Measurements from ENCODE around the gene SMARCE1.

Gene SMARCE1

DNA sequence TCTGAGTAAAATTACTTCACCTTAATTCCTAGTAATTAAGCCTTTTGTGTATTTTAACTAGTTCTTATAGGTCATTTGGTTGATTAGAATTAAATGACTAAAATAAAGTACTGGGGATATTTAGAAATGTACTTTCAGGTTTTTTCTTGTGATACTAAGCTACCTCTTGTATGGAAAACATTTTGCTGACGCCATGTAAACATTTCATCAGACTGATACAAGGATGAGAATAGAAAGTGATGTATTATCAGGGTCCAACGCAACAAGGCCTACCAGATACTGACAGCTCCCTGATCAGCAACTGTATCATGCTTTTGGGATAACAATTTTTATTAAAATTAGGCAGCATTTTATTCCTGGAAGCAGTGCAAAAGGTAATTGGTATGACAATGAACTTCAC, 1.7 kb downstream of the SMARCE1 start:
- no peak for DNase-seq (ENCODE audit: low read depth in 3 of 3)

DNA sequence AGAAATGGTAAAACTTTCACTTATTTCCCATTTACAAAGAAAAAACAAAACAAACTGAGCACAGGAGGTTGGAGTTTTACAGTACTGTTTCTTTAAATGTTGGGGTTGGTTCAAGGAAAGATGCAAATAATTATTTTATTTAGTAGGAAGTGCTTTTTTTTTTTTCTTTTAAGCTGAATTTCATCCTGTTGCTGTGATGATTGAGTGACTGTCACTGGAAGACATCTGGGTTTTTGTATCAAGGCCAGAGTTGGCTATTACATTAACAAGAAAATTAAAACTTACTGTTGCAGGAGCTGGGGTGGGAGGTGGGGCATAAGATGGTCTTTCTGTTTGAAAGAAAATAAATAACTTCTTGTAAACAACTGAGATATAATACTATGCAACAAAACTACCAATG, 2.3 kb downstream of the SMARCE1 start:
- DNase-seq (ENCODE audit: low read depth in 3 of 3): no peak

DNA sequence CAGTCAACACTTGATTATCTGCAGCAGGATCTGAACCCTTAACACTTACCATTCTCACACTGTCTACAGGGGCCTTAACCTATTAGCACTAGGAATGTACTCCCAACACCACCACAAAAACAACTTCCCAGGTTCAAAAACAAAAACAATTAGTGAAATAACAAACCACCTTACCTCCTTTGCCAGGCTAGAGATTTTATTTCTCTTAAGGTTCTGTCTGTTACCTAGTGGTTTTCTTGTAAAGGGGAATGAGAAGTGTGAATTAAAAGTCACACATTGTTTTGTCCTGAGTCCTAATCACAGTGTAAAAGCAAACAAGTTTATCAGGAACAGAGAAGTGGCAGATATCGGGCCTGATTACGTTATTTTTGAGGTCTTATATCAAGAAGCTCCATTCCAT, 9.7 kb downstream of the SMARCE1 start:
- DNase-seq (ENCODE audit: low read depth in 3 of 3): no peak

DNA sequence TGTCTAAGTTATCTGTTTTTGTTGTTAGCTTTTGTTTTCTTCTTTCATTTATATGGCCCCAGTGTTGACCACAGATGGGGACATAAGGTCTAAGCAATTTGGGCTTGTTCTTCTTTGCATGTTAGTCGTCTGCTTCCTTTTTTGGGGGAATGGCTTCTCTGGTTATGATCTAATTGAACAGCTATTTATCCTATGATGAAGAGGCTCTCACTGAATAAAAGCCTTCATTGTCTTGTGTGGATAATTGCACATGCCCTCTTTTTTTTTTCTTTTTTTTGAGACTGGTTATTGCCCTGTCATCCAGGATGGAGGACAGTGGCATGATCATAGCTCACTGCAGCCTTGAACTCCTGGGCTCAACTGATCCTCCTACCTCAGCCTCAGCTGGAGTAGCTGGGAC, 13.7 kb downstream of the SMARCE1 start:
- no peak for DNase-seq (ENCODE audit: low read depth in 3 of 3)

DNA sequence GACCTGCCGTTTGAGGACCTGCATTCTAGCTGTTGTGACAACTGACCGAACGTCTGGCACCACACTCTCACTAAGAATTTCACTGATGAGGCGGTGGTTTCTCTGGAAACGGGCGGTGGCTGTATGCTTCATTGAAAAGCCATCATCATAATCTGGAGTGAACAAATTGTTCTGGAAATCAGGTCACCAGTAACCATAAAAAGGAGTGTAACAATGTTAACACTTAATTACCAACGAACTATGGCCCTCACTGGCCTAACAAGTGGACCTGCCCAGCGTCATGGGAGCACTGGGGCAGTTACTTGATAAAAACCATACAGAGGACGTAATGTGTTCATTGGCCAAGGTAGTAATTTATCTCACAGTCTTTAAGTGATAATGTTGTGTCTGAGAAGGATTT, 15.4 kb downstream of the SMARCE1 start:
- DNase-seq (ENCODE audit: low read depth in 3 of 3): no peak

DNA sequence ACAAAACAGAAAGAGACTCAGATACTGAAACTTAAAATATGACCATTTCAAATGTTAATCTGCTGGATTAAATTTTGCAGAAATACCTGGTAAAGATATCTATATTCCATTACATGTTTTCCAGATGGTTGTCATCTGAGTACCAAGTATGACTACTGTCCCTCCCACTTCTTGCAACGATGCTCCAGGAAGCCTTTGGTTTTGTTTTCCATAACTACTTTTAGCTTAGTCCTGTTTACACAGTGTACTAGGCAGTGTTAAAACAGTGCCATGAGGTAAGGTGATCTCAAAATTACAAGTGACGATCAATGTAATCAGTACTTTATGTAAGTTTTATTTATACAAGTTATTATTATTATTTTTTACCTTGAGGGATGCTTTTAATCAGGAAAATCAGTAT, 17.8 kb downstream of the SMARCE1 start:
- DNase-seq (ENCODE audit: low read depth in 3 of 3): no peak

DNA sequence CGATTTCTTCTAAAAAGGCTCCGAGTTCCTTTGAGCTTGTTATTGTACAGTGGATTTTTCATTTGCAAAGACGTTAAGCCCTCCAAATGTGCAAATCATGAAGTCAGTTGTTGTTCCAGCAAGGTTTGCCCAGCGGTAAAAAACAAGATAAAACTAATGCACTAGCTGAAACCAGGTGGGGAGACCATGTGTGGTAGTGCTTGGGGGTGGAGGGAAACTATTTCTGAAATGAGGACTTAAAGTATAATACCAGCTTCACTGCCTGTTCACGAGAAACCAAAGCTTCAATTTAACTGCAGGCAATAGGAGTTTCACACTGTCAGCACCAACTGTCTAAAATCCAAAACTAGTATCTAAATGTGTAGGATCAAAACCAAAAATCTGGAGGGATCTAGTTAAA, 22.3 kb downstream of the SMARCE1 start:
- no peak for DNase-seq (ENCODE audit: low read depth in 3 of 3)

DNA sequence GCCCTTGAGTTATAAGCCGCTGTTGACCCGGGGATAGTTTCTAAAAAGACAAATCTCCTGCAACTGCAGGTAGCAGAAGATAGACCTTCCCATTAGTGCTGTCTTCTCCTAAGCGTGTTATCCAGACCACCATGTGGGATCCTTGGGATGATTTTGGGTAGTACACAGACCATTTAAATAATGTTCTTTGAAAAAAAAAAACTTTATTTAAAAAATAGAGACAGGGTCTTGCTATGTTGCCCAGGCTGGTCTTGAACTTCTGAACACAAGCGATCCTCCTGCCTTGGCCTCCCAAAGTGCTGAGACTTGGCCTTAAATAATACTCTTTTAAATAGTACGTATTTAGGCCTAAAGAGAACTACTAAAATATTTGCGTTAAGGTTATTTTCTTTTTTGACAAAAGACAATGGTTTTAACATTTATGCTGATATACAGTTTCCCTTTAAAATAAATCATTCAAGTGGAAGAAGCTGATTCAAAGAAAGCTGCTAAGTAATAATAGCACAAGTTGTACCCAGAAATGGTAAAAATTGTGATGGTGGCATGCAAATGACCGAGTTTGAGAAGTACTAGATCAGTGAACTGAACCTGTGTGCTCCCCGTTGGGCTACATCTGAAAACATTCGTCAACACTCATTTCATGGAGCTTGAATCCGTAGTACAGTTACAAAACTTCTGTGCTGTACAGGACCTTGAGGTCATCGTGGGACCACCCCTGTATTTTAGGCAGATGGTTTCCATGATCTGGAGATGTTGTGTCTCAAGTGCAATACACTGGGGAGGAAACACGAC, 24.0 kb downstream of the SMARCE1 start:
- DNase-seq (ENCODE audit: low read depth in 3 of 3): no peak

DNA sequence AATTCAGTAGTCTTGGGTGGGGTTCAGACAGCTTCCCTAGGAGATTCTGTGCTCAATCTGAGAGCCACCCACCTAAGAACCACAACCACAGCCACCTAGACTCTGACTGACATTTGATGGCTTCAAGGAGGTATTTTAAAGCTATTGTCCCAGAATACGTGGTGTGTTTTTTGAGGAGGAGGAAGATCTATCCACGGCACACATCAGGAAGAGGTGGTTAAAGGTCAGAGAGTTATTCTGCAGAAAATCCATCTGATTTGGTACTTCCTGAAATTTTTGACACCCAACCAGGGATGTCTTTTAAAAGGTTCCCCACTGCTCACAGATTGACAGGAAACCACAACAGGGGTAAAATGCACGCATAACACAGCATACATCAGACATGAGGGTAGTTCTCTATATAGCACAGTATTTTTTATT, 25.1 kb downstream of the SMARCE1 start:
- no peak for DNase-seq (ENCODE audit: low read depth in 3 of 3)

DNA sequence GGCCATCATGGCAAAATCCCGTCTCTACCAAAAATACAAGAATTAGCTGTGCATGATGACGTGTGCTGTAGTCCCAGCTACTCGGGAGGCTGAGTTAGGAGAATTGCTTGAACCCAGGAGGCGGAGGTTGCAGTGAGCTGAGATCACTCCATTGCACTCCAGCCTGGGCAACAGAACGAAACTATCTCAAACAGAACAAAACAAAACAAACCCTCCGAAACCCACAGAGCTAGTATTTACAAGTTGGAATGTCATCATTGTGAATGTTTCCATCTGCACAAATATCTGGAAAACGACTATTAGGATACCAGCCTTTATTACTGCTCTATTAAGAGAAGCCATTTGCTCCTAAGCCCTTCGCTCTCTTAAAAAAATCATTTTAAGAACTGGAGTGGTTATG, 26.0 kb downstream of the SMARCE1 start:
- no peak for DNase-seq (ENCODE audit: low read depth in 3 of 3)

DNA sequence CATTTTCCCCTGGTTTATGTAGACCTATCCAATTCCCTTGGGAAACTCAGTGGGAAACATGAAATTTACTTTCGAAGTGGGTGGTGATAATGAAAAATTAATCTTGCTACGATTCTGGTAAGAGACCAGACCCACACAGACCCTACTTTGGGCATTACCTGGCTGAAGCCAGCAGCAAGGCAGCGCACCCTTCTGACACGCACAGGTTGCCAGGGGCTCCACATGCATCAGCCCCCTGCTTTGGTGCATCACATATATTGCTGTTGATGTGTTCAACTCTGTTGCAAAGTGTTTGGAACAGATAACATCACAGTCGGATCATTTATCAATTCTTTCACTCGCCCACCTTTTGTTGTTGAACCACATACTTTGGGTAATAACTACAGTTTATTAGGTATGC, 26.6 kb downstream of the SMARCE1 start:
- DNase-seq (ENCODE audit: low read depth in 3 of 3): no peak

DNA sequence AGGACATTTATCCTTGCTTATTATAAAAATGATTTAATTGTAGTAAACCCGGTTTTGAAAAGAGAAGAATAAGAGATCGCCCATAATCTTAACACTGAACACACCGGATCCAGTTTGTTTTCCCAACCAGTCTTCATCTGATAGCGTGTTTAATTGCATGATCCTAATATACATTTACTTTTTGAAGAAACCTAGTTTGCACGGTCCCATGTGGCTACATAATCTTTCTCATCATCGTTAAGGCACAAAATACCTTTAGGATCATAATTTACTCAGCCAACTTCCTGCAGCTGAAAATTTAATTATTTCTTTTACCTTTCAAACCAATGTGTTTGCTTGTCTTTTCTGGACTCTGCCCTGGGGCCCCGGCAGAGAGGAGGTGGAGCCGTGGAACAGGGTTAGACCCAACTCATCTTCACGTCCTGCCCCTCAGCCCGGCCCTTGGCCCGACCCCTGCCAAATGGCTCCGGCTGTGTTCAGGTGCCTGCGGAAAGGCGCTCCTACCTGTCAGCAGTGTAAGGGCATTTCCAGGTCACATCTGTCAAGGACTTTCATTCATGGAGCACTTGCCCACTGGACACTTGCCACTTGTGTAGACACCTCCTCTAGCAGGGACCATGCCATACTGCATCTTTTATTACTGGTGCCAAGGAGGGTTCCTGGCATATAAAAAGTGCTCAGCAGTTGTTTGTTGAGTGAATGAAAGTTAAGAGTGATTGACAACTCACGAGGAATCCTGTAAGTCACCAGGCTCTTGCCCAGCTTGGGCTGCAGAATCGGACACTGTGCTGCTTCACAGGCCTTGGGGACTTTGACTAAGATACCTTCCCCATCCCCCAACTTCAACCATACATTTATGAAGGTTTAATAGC, 28.6 kb downstream of the SMARCE1 start:
- no peak for DNase-seq (ENCODE audit: low read depth in 3 of 3)

DNA sequence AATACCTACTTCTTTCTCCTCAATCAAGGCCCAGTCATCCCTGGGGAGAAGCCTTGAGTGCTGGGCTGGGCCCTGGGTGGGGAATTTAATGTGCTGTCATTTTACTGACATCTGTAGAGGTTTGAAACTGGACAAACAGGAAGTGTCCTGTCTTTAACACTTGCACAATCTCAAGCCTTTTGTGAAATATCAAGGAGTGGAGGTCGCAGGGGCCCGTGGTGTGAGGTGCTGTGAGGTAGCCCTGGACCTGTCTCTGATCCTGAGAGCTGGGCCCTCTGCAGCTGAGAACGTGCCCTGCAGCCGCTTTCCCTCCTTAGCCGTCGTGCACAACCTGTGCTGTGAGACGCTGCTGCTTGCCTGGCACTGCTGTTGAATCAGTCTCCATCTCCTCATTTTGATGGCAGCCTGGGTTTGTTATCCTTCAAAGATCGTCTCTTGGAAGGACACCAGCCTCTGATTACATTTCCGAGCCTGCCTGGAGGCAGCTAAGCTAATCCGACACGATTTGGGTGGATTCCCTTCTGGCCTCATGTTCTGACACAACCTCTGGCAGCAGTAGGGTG, 29.9 kb downstream of the SMARCE1 start:
- no peak for DNase-seq (ENCODE audit: low read depth in 3 of 3)

DNA sequence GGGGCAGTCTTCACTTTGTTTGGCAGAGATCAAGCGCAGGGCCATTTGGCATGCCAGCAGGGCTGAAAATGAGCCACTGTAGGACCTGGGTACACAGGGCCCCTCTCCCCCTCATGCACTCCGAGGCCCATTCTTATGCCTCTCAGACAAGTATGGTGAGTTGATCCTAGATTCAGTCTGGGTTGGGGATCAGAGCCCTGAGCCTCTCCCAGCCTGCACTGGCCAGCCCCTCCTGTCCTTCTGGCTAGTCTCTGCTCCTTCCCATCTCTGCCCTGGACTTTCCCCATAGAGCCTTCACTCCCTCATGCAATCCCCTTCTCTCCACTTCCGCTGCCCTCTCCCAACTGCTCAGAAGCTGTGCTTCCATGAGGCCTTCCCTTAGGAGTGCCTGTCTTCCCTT, 31.0 kb downstream of the SMARCE1 start:
- DNase-seq (ENCODE audit: low read depth in 3 of 3): no peak

DNA sequence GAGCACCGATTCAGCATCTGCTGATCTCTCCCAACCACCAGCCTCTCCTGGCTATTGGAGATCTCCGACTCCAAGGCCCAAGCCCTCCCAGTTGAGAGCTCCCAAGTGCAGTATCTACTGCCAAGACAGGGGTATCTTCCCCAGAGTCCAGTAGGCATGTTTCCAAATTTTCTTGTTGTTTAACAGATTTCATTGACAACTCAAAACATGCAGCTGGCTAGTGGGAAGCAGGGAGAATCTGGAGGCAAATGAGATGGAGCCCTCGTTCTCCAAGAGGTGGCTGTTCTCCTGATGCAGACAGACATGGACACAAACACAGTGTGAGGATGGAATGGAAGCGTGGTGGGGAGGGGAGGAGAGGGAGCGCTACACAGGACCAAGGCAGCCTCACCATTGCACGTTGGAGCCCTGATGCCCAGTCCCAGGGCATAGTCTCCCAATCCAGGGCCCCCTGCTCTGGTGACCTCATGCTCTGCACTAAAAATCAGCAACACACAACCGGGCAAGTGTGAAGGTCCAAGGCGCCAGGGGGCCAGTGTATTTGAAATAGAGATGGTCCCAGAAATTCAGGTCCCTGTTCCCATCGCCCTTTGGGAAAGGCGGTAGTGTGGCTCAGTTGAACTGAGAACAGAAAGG, 31.7 kb downstream of the SMARCE1 start:
- no peak for DNase-seq (ENCODE audit: low read depth in 3 of 3)

DNA sequence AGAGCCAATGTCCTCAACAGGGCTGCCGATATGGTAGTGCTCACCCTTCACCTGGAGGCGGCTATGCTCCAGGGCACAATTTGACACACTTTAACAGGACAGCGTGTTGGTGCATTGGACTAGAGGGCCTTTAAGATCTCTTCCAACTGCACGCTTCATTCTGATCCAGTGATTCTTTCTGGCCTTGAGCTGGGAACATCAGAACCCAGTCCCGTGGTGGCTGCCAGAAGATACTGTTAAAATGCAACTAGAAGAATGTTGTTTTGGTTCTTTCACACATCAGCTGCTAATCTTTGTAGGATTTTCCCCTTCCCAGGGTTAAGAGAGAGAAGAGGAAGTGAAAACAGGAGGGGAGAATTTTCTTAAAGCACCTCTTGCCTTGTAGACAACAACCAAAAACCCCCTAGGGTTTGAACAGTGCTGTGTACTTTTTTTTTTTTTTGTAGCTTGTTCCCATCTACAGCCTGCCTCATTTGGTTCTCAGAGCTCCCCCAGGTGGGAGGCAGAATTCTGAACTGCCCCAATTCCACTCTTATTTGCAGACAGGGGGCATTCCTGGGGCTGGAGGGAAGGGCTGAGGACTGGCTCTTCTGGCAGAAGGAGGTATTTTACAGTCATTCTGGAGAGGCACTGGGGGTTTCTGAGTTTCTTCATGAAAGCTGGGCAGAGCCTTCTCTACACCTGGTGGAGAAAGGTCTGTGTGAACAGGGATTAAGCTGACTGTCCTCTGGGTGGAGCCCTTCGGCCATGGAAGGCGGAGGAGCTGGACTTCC, 32.4 kb downstream of the SMARCE1 start:
- DNase-seq (ENCODE audit: low read depth in 3 of 3): no peak

DNA sequence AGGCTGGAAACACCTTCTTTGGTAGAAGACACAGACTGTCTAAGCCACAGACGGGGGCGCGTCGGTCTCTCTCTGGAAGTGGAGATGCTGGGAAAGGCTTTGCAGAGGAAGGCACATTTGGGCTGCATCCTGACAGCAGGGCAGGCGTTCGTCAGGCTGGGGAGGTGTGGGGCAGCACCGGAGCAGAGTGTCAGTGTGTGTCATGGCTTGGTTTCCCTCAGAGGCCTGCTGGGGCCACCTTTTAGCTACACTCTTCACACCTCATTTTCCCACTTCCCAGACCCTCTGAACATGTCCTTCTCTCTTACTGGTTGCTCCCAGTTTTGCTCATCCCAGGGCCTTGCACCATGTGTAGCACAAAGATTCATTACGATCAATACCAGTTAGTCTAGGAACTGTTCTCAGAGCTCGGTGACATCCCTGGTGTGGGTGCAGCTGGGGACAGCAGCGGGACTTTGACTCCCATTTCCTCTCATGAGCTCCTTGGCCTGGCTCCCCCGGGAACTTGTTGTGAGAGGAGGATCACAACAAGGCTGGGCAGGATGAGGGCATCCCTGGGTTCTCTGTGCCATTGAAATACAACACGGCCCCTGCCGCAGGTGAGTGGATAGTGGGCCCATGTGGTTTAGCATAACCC, 33.1 kb downstream of the SMARCE1 start:
- DNase-seq (ENCODE audit: low read depth in 3 of 3): no peak

DNA sequence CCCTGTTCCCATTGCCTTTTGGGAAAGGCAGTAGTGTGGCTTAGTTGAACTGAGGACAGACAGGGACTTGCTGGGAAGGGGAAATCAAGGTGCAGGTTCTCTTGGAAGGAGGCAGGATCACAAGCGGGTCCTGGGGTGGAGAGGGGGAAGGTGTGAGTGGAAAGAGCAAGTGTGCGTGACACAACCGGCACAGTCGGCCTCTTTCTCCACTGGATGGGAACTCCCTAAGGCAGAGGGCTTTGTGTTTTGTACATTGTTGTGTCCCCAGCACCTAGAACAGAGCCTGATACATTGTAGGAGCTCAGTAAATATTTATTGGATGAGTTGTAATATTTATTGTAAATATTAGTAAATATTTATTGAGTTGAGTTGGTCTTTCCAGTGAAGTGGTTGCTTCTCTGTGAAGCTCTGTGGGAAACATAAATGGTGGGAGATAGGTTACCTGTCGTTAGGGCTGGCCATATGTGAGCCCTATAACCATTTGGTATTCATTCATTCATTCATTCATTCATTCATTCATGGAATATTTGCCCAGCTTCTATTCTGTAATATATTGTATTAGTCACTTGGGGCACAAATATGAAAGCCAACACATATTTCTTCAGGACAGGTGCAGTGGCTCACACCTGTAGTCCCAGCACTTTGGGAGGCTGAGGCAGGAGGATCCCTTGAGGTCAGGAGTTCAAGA, 34.0 kb downstream of the SMARCE1 start:
- DNase-seq (ENCODE audit: low read depth in 3 of 3): no peak

DNA sequence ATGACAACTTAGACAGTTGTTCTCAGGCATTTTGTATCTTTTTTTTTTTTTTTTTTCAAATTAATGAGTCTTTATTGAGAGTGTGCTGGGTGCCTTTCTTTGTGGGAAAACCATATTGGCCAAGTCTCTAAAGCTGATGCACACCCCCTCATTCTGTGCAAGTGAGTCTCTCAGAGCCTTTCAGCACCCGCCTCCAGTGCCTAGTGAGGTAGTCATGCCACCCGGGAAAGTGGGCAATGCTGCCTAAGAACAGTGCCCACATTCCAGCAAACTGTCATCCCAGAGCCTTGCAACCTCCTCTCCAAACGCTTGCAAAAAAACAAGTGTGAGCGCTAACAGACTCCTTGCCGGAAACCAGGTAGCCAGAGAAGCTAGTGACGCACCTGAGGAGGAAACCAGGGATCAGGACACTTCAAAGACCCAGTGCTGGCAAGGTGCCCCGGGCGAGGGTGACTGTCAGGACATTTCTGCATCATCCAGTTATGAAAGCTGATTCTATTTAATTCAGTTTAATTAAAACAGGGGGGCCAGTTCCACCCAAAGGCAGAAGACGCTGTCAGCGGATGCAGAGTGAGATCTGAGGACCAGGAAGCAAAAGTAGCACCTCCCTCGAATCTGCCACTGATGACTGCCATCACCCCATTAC, 34.9 kb downstream of the SMARCE1 start:
- peak in 2 of 3 donors; percentile 54 to 57 for DNase-seq (ENCODE audit: low read depth in 3 of 3)

Data from stimulated activated CD4-positive, alpha-beta T cell treated with anti-CD3 and anti-CD28 coated beads, TNF-alpha, amount 100 ng/mL, for 48 hours (primary cell).